K562 (cell line): ENCODE data around the gene CFAP58. TPM values are rescaled to one million over a fixed set of nuclear protein-coding genes. Genes with fewer than 3 reads are reported as not detected.

ENCODE experiments used
- ARHGAP35 ChIP-seq: fragments of 450-650 bp; IDR thresholded peaks from 2 replicates; pipeline ENCODE4 v1.6.1; 2018; ENCODE audit not compliant: partially characterized antibody
- MAFG ChIP-seq: fragments of 450-650 bp; conservative IDR thresholded peaks from 2 replicates; pipeline ENCODE4 v1.6.1; 2016; ENCODE audit warnings: missing genetic modification characterization, missing compliant biosample characterization
- MYBL2 ChIP-seq, 2 experiments: fragments of 450-650 bp in 1 of 2; sonication (generic) in 1 of 2; formaldehyde crosslinking in 1 of 2; IDR thresholded peaks; 2 replicates each; pipeline versions ENCODE4 v1.6.1 to v1.8.1; 2017 to 2022; ENCODE audit warnings: borderline replicate concordance in 1 of 2, inconsistent platforms in 1 of 2, low read depth in 1 of 2, mild to moderate bottlenecking in 1 of 2, missing genetic modification reagents in 1 of 2, moderate library complexity in 1 of 2
- NR2C2 ChIP-seq, 2 experiments: fragments of 200-800 bp in 1 of 2; sonication (Bioruptor generic) in 1 of 2; sonication (generic) in 1 of 2; formaldehyde crosslinking in 1 of 2; IDR thresholded peaks; 2 replicates each; pipeline versions ENCODE4 v1.6.1 to v1.8.0; 2016 to 2022; ENCODE audit warnings: mild to moderate bottlenecking in 1 of 2, missing compliant biosample characterization in 1 of 2, missing genetic modification characterization in 1 of 2, missing genetic modification reagents in 1 of 2
- PATZ1 ChIP-seq: fragments of 250-450 bp; sonication (Bioruptor Pico); IDR thresholded peaks from 2 replicates; pipeline ENCODE4 v1.5.0; 2020; ENCODE audit warnings: mild to moderate bottlenecking, borderline replicate concordance
- SIN3A ChIP-seq, 2 experiments: fragments of 150-350 bp in 1 of 2; IDR thresholded peaks; 2 replicates each; pipeline ENCODE4 v1.6.1; 2011 to 2016; ENCODE audit warnings: borderline replicate concordance in 2 of 2, low read depth in 2 of 2, low read length in 2 of 2, mild to moderate bottlenecking in 2 of 2, moderate library complexity in 2 of 2; ENCODE audit not compliant: control insufficient read depth in 1 of 2
- SIN3B ChIP-seq: fragments of 450-650 bp; IDR thresholded peaks from 2 replicates; pipeline ENCODE4 v1.6.1; 2017; ENCODE audit warnings: low read depth, mild to moderate bottlenecking, moderate library complexity
- VEZF1 ChIP-seq: fragments of 200-800 bp; sonication (Bioruptor generic); IDR thresholded peaks from 2 replicates; pipeline ENCODE4 v1.6.1; 2017; ENCODE audit warnings: missing genetic modification characterization, missing compliant biosample characterization
- ZNF143 ChIP-seq: sonication (generic); formaldehyde crosslinking; IDR thresholded peaks from 2 replicates; pipeline ENCODE4 v1.9.0; 2022; ENCODE audit warnings: mild to moderate bottlenecking, missing genetic modification reagents
- ZNF592 ChIP-seq: fragments of 450-650 bp; IDR thresholded peaks from 2 replicates; pipeline ENCODE4 v1.6.1; 2017; ENCODE audit warnings: antibody characterized with exemption, mild to moderate bottlenecking
- ZNF609 ChIP-seq: sonication (generic); formaldehyde crosslinking; IDR thresholded peaks from 2 replicates; pipeline ENCODE4 v1.8.1; 2023; ENCODE audit warnings: missing genetic modification reagents, mild to moderate bottlenecking, borderline replicate concordance
- ZNF717 ChIP-seq: fragments of 250-450 bp; sonication (Bioruptor Pico); IDR thresholded peaks from 2 replicates; pipeline ENCODE4 v1.5.0; 2021
- polyA plus RNA-seq, 8 experiments: library from polyadenylated mRNA; depleted of rRNA in 4 of 8; stranded (reverse) in 5 of 8; unstranded in 3 of 8; fragments of >200 nt; fragmentation: Nextera tagmentation in 2 of 8; fragmentation: Illumina TruSeq in 1 of 8; extraction: Ambion mirVana in 2 of 8; extraction: Trizol in 1 of 8; gene quantifications; 2 replicates each; pipeline versions ENCODE4 v1.2.1 to v1.2.3, GENCODE V29; 2011 to 2014; ENCODE audit warnings: inconsistent platforms in 1 of 8, missing spikeins in 1 of 8
- total RNA-seq, 7 experiments: library from RNA; depleted of rRNA in 6 of 7; stranded (reverse); fragments of >200 nt in 6 of 7; fragmentation: Illumina TruSeq in 2 of 7; extraction: Trizol in 2 of 7; gene quantifications; 2 replicates each; pipeline versions ENCODE4 v1.2.1 to v1.2.3, GENCODE V29; 2011 to 2021; ENCODE audit warnings: low replicate concordance in 1 of 7

Gene CFAP58
- total and polyA plus RNA-seq, 9 of the 15 experiments (the other 6 are each of a cell fraction or from before 2014, with no cell fraction given), result 0.08 to 2.0 (median 0.71) TPM

GRCh38 chr10:104340111-104340526 lies 13.5 kb upstream of the CFAP58 start (continued):
- TF ChIP-seq ZNF592 (no peak), VEZF1 (no peak), ZNF609 (CRISPR knock-in tag) (no peak), SIN3B (no peak), SIN3A (IDR thresholded peaks at IDR 0.05; ENCODE audit: borderline replicate concordance in 2 of 2, control insufficient read depth in 1 of 2, low read depth in 2 of 2, low read length in 2 of 2) (no peak), MAFG (tag) (no peak), MYBL2 (IDR thresholded peaks at IDR 0.05; ENCODE audit: low read depth) (no peak), MYBL2 (CRISPR knock-in tag; IDR thresholded peaks at IDR 0.05; ENCODE audit: borderline replicate concordance) (no peak), ARHGAP35 (no peak), NR2C2 (CRISPR knock-in tag; IDR thresholded peaks at IDR 0.05) (no peak), NR2C2 (tag; IDR thresholded peaks at IDR 0.05) (no peak), PATZ1 (CRISPR knock-in tag) (no peak), ZNF143 (CRISPR knock-in tag) (no peak), ZNF717 (no peak)
